Measurements from ENCODE around the gene UBASH3A.

GRCh38 chr21:42493109-42494060 lies 89.7 kb downstream of the UBASH3A start:
- TF ChIP-seq POLR2AphosphoS5 (IDR thresholded peaks at IDR 0.05) (no peak), CTCF (IDR thresholded peaks at IDR 0.05) (no peak), EP300 (IDR thresholded peaks at IDR 0.05) (no peak)
